HCT116 (cell line): ENCODE results near the gene FOXO3B.
"Not testable (repeated sequence)": the region's sequence is repeated elsewhere in the genome, so short reads cannot be mapped to it uniquely, and the experiment has no call there.

Source experiments
- CTCF ChIP-seq, 3 experiments: fragments of 200-600 bp in 1 of 3; sonication (generic) in 1 of 3; IDR thresholded peaks in 2 of 3; conservative IDR thresholded peaks in 1 of 3; 2 replicates each; pipeline ENCODE4 v1.5.1; 2012 to 2017; ENCODE audit warnings: low read depth in 2 of 3, low read length in 2 of 3, antibody characterized with exemption in 1 of 3, borderline replicate concordance in 1 of 3, control low read depth in 1 of 3, mild to moderate bottlenecking in 1 of 3, mixed read lengths in 1 of 3, mixed run types in 1 of 3, moderate library complexity in 1 of 3; ENCODE audit not compliant: insufficient read depth in 1 of 3
- POLR2A ChIP-seq: IDR thresholded peaks from 2 replicates; pipeline ENCODE4 v1.7.0; 2011; ENCODE audit warnings: borderline replicate concordance; ENCODE audit not compliant: insufficient read depth, insufficient read length; ENCODE audit errors: extremely low read depth
- POLR2AphosphoS5 ChIP-seq: IDR thresholded peaks from 2 replicates; pipeline ENCODE4 v1.6.1; 2011; ENCODE audit warnings: mild to moderate bottlenecking, low read depth, low read length, moderate library complexity

- not testable (repeated sequence) for TF ChIP-seq POLR2AphosphoS5; POLR2A; CTCF (IDR thresholded peaks at IDR 0.05 in 2 of 3, conservative IDR thresholded peaks at IDR 0.05 in 1 of 3; ENCODE audit: borderline replicate concordance in 1 of 3, insufficient read depth in 1 of 3, low read depth in 2 of 3, low read length in 2 of 3)
Observed at GRCh38 chr17:18698473-18699103, 16.5 kb upstream of the FOXO3B start.
